Fibroblast of lung (primary cell): ENCODE data around the gene PAH. TPM values are rescaled to one million over a fixed set of nuclear protein-coding genes. Genes with fewer than 3 reads are reported as not detected.

ENCODE experiments used
- DNase-seq, 2 donors: peaks; one replicate each; pipeline versions ENCODE4 v3.0.0 to v3.0.0-alpha.2; 2010; ENCODE audit warnings: low read depth in 2 of 2
- H2AFZ ChIP-seq: 2 replicates; pipeline ENCODE4 v1.5.1; 2012; ENCODE audit warnings: low read length, control low read depth, inconsistent platforms
- H3K27ac ChIP-seq: 2 replicates; pipeline ENCODE4 v1.5.1; 2011; ENCODE audit warnings: low read length, control low read depth; ENCODE audit not compliant: insufficient read depth
- H3K27me3 ChIP-seq: 2 replicates; pipeline ENCODE4 v1.5.1; 2011; ENCODE audit warnings: mild to moderate bottlenecking, low read length; ENCODE audit not compliant: control insufficient read depth, insufficient read depth
- H3K36me3 ChIP-seq: 2 replicates; pipeline ENCODE4 v1.5.1; 2011; ENCODE audit warnings: low read length; ENCODE audit not compliant: control insufficient read depth, insufficient read depth
- H3K4me1 ChIP-seq: 2 replicates; pipeline ENCODE4 v1.5.1; 2011; ENCODE audit warnings: low read length; ENCODE audit not compliant: control insufficient read depth, insufficient read depth; ENCODE audit errors: extremely low read depth
- H3K4me2 ChIP-seq: 2 replicates; pipeline ENCODE4 v1.5.1; 2011; ENCODE audit warnings: low read length, control low read depth; ENCODE audit not compliant: insufficient read depth; ENCODE audit errors: extremely low read depth
- H3K4me3 ChIP-seq, 4 experiments: fragments of 200-600 bp in 1 of 4; sonication (generic) in 1 of 4; replicated peaks in 1 of 4; 2 replicates each; pipeline ENCODE4 v1.5.1; 2011 to 2016; ENCODE audit warnings: low read length in 4 of 4, low read depth in 3 of 4, mild to moderate bottlenecking in 3 of 4, control low read depth in 2 of 4, inconsistent platforms in 1 of 4, mixed read lengths in 1 of 4; ENCODE audit not compliant: insufficient read depth in 1 of 4; ENCODE audit errors: control extremely low read depth in 1 of 4
- H3K79me2 ChIP-seq: 2 replicates; pipeline ENCODE4 v1.5.1; 2012; ENCODE audit warnings: mild to moderate bottlenecking, low read length, inconsistent platforms; ENCODE audit not compliant: control insufficient read depth, insufficient read depth
- H3K9ac ChIP-seq: 2 replicates; pipeline ENCODE4 v1.5.1; 2011; ENCODE audit warnings: mild to moderate bottlenecking, low read length, control low read depth; ENCODE audit not compliant: insufficient read depth
- H3K9me3 ChIP-seq: 2 replicates; pipeline ENCODE4 v1.5.1; 2012; ENCODE audit warnings: low read depth, low read length; ENCODE audit not compliant: control insufficient read depth, insufficient read depth
- H4K20me1 ChIP-seq: 2 replicates; pipeline ENCODE4 v1.5.1; 2011; ENCODE audit warnings: low read length; ENCODE audit not compliant: control insufficient read depth, insufficient read depth; ENCODE audit errors: extremely low read depth
- EZH2 ChIP-seq: IDR thresholded peaks from 2 replicates; pipeline ENCODE4 v1.5.1; 2012; ENCODE audit warnings: low read length, control low read depth, mild to moderate bottlenecking; ENCODE audit errors: missing control alignments
- polyA plus RNA-seq, 2 donors: library from polyadenylated mRNA; depleted of rRNA in 1 of 2; stranded (reverse) in 1 of 2; unstranded in 1 of 2; fragments of >200 nt; gene quantifications; 2 replicates each; pipeline ENCODE4 v1.2.1, GENCODE V29; 2011 to 2012; ENCODE audit warnings: missing spikeins in 1 of 2
- total RNA-seq: library from RNA; depleted of rRNA; stranded (reverse); fragments of >200 nt; gene quantifications from 2 replicates; pipeline ENCODE4 v1.2.1, GENCODE V29; 2014
- TF ChIP-seq, protein P1 (sequence below), 2 donors: IDR thresholded peaks in 1 of 2; conservative IDR thresholded peaks in 1 of 2; 1 replicate in 1 of 2; 2 replicates in 1 of 2; pipeline ENCODE4 v1.5.1; 2011 to 2012; ENCODE audit warnings: low read length in 2 of 2, control low read depth in 1 of 2, inconsistent platforms in 1 of 2, low read depth in 1 of 2, mild to moderate bottlenecking in 1 of 2

The PAH gene
- total and polyA plus RNA-seq, 2 donors (not counting 1 experiment from before 2014, with no cell fraction given), result not detected

DNA sequence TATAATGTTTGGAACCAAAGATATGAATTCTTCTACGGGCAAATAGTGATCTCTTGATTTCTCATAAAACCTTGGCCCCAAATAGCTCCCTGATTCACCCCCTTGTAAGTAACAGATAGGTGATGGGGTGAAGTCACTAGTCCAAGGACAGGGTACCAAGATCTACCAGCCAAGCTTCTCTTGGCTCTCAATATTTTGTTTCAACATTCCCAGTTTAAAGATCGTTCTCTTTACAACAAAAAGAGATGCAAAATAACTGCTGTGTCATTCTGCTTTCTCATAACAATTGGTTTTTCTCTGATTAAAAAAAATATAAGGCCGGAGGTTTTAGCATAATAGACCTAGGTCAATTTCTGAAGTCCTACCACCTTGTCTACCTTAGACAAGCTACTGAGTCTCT lies 11.8 kb downstream of the PAH start:
- no peaks in the 10 kb centered on the region for H3K9me3 ChIP-seq
- H3K79me2 ChIP-seq, result no peaks in the 10 kb centered on the region
- no peaks in the 10 kb centered on the region for H3K27me3 ChIP-seq
- H4K20me1 ChIP-seq, result no peaks in the 10 kb centered on the region
- H3K27ac ChIP-seq, result no peak overlapping the region
- DNase-seq, result no peak
- no peaks in the 10 kb centered on the region for H3K36me3 ChIP-seq
- TF ChIP-seq, protein P1, sequence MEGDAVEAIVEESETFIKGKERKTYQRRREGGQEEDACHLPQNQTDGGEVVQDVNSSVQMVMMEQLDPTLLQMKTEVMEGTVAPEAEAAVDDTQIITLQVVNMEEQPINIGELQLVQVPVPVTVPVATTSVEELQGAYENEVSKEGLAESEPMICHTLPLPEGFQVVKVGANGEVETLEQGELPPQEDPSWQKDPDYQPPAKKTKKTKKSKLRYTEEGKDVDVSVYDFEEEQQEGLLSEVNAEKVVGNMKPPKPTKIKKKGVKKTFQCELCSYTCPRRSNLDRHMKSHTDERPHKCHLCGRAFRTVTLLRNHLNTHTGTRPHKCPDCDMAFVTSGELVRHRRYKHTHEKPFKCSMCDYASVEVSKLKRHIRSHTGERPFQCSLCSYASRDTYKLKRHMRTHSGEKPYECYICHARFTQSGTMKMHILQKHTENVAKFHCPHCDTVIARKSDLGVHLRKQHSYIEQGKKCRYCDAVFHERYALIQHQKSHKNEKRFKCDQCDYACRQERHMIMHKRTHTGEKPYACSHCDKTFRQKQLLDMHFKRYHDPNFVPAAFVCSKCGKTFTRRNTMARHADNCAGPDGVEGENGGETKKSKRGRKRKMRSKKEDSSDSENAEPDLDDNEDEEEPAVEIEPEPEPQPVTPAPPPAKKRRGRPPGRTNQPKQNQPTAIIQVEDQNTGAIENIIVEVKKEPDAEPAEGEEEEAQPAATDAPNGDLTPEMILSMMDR (conservative IDR thresholded peaks at IDR 0.05 in 1 of 2, IDR thresholded peaks at IDR 0.05 in 1 of 2; ENCODE audit: low read depth in 1 of 2, low read length in 2 of 2), result no peak
- TF ChIP-seq EZH2, result no peak
- no peak overlapping the region for H3K9ac ChIP-seq
- no peak overlapping the region for H2AFZ ChIP-seq
- H3K4me3 ChIP-seq, result no peak overlapping the region
- H3K4me2 ChIP-seq, result no peak overlapping the region
- no peaks in the 10 kb centered on the region for H3K4me1 ChIP-seq

DNA sequence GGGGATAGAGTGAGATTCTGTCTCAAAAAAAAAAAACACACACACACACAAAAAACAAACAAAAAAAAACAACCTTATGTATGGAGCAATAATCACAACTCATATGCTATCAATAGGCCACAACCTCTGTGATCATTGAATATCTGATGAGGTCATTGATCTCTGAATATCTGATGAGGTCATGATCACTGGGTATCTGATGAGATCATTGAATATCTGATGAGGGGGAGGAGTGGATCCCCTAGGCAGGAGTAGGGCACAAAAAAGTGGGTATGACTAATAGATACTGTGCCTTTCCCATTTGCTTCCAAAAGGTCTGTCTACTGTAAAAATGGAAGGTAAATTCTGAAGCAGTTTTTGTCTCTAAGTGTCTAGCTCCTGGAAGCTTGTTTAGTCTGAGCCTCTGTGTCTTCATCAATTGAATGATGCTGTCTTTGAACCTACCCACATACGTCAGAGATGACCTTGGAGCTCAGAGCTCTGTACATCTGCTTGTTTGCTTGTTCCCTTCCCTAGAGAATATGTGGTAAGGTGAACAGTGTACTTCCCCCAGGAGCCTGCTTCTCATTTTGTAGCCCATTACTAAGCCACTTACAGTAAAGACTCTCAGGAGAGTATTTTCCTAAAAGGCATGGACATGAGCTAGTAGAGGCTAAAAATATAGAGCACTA lies 13.6 kb downstream of the PAH start:
- Histone ChIP-seq H3K9ac (no peak overlapping the region), H3K27ac (no peak overlapping the region), H3K9me3 (no peaks in the 10 kb centered on the region), H3K36me3 (no peaks in the 10 kb centered on the region), H3K4me3 (no peak overlapping the region), H4K20me1 (no peaks in the 10 kb centered on the region), H3K4me2 (no peak overlapping the region), H3K27me3 (no peaks in the 10 kb centered on the region), H3K4me1 (no peaks in the 10 kb centered on the region), H2AFZ (no peak overlapping the region), H3K79me2 (no peaks in the 10 kb centered on the region)
- TF ChIP-seq EZH2, result no peak
- TF ChIP-seq, protein P1 (conservative IDR thresholded peaks at IDR 0.05 in 1 of 2, IDR thresholded peaks at IDR 0.05 in 1 of 2; ENCODE audit: low read depth in 1 of 2, low read length in 2 of 2), result no peak
- no peak for DNase-seq

GRCh38 chr12:102902093-102902492 lies 15.0 kb downstream of the PAH start:
- Histone ChIP-seq H3K9ac (no peak overlapping the region), H3K27me3 (no peaks in the 10 kb centered on the region), H3K4me3 (no peak overlapping the region), H3K36me3 (no peaks in the 10 kb centered on the region), H3K27ac (no peak overlapping the region), H2AFZ (no peak overlapping the region), H3K4me2 (no peak overlapping the region), H3K79me2 (no peaks in the 10 kb centered on the region), H3K9me3 (no peaks in the 10 kb centered on the region), H4K20me1 (no peaks in the 10 kb centered on the region), H3K4me1 (no peaks in the 10 kb centered on the region)
- TF ChIP-seq EZH2, result no peak
- TF ChIP-seq, protein P1 (conservative IDR thresholded peaks at IDR 0.05 in 1 of 2, IDR thresholded peaks at IDR 0.05 in 1 of 2; ENCODE audit: low read depth in 1 of 2, low read length in 2 of 2), result no peak
- DNase-seq, result no peak
